Thyroid gland (tissue), 4 donors: ENCODE measurements around the gene SLC4A8.

Experiments
- CTCF ChIP-seq, 6 experiments: fragments of 200-600 bp in 3 of 6; fragments of 450-650 bp in 3 of 6; sonication (generic) in 3 of 6; IDR thresholded peaks; one replicate each; pipeline ENCODE4 v1.5.1; 2016 to 2019; ENCODE audit warnings: antibody characterized with exemption in 6 of 6, mild to moderate bottlenecking in 2 of 6, inconsistent platforms in 1 of 6, moderate library complexity in 1 of 6
- POLR2A ChIP-seq, 2 donors: fragments of 450-650 bp; IDR thresholded peaks; one replicate each; pipeline ENCODE4 v1.6.1; 2017; ENCODE audit warnings: antibody characterized with exemption in 2 of 2, mild to moderate bottlenecking in 2 of 2, moderate library complexity in 1 of 2

GRCh38 chr12:51533799-51534198, 109.2 kb downstream of the SLC4A8 start:
- TF ChIP-seq CTCF (IDR thresholded peaks at IDR 0.05), result no peak
- TF ChIP-seq POLR2A (IDR thresholded peaks at IDR 0.05), result no peak
